Heart left ventricle (tissue), 16 donors: ENCODE results near the gene SUPT4H1. TPM values are rescaled to one million over a fixed set of nuclear protein-coding genes. Genes with fewer than 3 reads are reported as not detected.

ENCODE experiments used
- ATAC-seq, 4 donors: fragments of 200-7000 bp; cut with Tn5 transposase; one replicate each; pipeline ENCODE4 v1.9.1; 2020 to 2022; ENCODE audit warnings: moderate library complexity in 4 of 4, mild to moderate bottlenecking in 3 of 4, moderate number of reproducible peaks in 1 of 4
- DNase-seq, 5 donors: peaks; one replicate each; pipeline ENCODE4 v3.0.0-alpha.2; 2020
- H3K27ac ChIP-seq, 12 donors: fragments of 200-600 bp; sonication (generic) in 4 of 12; one replicate each; pipeline versions ENCODE4 v1.5.0 to v1.8.0; 2016 to 2022; ENCODE audit warnings: mild to moderate bottlenecking in 2 of 12
- H3K27me3 ChIP-seq, 9 donors: fragments of 200-600 bp; sonication (generic) in 2 of 9; one replicate each; pipeline versions ENCODE4 v1.5.1 to v1.8.0; 2016 to 2022; ENCODE audit warnings: mild to moderate bottlenecking in 3 of 9
- H3K36me3 ChIP-seq, 9 donors: fragments of 200-600 bp; sonication (generic) in 2 of 9; one replicate each; pipeline versions ENCODE4 v1.5.0 to v1.8.0; 2018 to 2022; ENCODE audit warnings: mild to moderate bottlenecking in 2 of 9
- H3K4me1 ChIP-seq, 12 donors: fragments of 200-600 bp; sonication (generic) in 4 of 12; one replicate each; pipeline versions ENCODE4 v1.5.0 to v1.8.0; 2016 to 2022; ENCODE audit warnings: mild to moderate bottlenecking in 3 of 12
- H3K4me3 ChIP-seq, 12 donors: fragments of 200-600 bp; sonication (generic) in 4 of 12; one replicate each; pipeline versions ENCODE4 v1.5.0 to v1.8.0; 2017 to 2022; ENCODE audit warnings: mild to moderate bottlenecking in 9 of 12, moderate library complexity in 4 of 12
- H3K9me3 ChIP-seq, 12 donors: fragments of 200-600 bp; sonication (generic) in 4 of 12; one replicate each; pipeline versions ENCODE4 v1.5.0 to v1.8.0; 2016 to 2022; ENCODE audit warnings: mild to moderate bottlenecking in 1 of 12
- POLR2A ChIP-seq, 2 donors: fragments of 450-650 bp; IDR thresholded peaks; one replicate each; pipeline ENCODE4 v1.6.1; 2017; ENCODE audit warnings: antibody characterized with exemption in 2 of 2, mild to moderate bottlenecking in 2 of 2, moderate library complexity in 2 of 2
- WGBS, 4 donors: extraction: QIAGEN DNeasy Blood & Tissue Kit in 2 of 4; methylation state at CpG; one replicate each; pipeline versions ENCODE4 v1.1.5 to v1.1.7; 2013 to 2018; 5-methylcytosine and 5-hydroxymethylcytosine counted together
- intact Hi-C, 10 donors: fragments of 100-400 bp; cut with DNase I; formaldehyde crosslinking; loops; one replicate each; pipeline versions ENCODE4 v1.11.1 to v1.14.2; 2022
- polyA plus RNA-seq, 2 donors: library from polyadenylated mRNA; stranded (reverse); fragments of 200-250 nt; gene quantifications; one replicate each; pipeline ENCODE4 v1.2.3, GENCODE V29; 2013
- total RNA-seq, 9 donors: library from RNA; depleted of rRNA in 2 of 9; stranded (reverse); fragments of >200 nt in 2 of 9; fragmentation: NEBNext Ultra II Directional in 3 of 9; extraction: Animal tissue kit (Norgen Biotek cat#: 25700) in 3 of 9; gene quantifications; one replicate each; pipeline versions ENCODE4 v1.1.0 to v1.2.4, GENCODE V29; 2016 to 2023
- TF ChIP-seq, protein P1 (sequence below), 12 donors: fragments of 200-600 bp; sonication (generic) in 4 of 12; IDR thresholded peaks; one replicate each; pipeline versions ENCODE4 v1.5.0 to v1.8.0; 2018 to 2022; ENCODE audit warnings: antibody characterized with exemption in 12 of 12, mild to moderate bottlenecking in 5 of 12
- donor health status: ischemic (EF 13 %, LVEDD 7.1; RV severe dilation, severe dysfunction).
- donor health status: healthy with polysubstance abuse.
- donor health status: DM: no; HTN: yes; CAD: no.
- donor health status: DM: no; HTN: no; CAD: no.
- donor health status: ischemic (EF 25% LVEDD 6.9; RV normal size, moderate dysfunction).
- donor health status: ischemic (EF 25% LVEDD 5.7; RV mildly dilated, moderate dysfunction).
- donor health status: healthy.
- donor health status: DM: yes; HTN: yes; CAD: no.
- donor health status: ischemic (EF 35%, LVEDD 5.7; RV mildly dilated, moderate dysfunction).
- donor health status: nonischemic (EF 11% LVEDD 7.7; RV severe dilation, severe dysfunction).
- donor health status: DM: yes; HTN: yes; CAD: no.
- donor health status: PGD.
- donor health status: ischemic (EF 29% LVEDD 5.4; RV normal size, mild dysfunction).
- donor health status: nonischemic (EF 23%, LVEDD 6.1; RV moderate dilation, normal function).

Gene SUPT4H1
- total and polyA plus RNA-seq, 11 donors = 44.1 to 92.7 (median 58.0) TPM

DNA sequence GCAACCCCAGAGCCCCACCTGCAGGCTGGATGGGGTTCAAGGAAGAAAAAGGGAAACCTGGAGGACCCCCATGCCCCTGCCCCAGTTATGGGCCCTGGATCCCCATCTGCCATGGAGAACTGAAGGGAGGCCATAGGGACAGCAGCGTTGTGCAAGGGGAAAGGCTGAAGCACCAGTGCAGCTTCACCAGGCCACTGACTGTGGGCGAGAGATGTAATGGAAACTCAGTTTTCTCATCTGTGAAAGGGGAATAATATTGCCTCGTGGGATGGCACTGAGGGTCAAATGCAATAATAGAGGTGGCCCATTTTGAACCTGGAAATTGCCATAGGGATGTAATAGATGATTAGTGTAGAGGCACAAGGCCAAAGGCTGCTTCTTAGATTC is 13.6 kb downstream of the SUPT4H1 start:
- WGBS, 4 donors = 74 to 86% (median 81%) methylated on average over 3 of the region's 3 CpGs
- TF ChIP-seq POLR2A (IDR thresholded peaks at IDR 0.05) = no peak
- TF ChIP-seq, protein P1, sequence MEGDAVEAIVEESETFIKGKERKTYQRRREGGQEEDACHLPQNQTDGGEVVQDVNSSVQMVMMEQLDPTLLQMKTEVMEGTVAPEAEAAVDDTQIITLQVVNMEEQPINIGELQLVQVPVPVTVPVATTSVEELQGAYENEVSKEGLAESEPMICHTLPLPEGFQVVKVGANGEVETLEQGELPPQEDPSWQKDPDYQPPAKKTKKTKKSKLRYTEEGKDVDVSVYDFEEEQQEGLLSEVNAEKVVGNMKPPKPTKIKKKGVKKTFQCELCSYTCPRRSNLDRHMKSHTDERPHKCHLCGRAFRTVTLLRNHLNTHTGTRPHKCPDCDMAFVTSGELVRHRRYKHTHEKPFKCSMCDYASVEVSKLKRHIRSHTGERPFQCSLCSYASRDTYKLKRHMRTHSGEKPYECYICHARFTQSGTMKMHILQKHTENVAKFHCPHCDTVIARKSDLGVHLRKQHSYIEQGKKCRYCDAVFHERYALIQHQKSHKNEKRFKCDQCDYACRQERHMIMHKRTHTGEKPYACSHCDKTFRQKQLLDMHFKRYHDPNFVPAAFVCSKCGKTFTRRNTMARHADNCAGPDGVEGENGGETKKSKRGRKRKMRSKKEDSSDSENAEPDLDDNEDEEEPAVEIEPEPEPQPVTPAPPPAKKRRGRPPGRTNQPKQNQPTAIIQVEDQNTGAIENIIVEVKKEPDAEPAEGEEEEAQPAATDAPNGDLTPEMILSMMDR (IDR thresholded peaks at IDR 0.05) = no peak
- intact Hi-C loops = no loop called here
- peak in 1 of 4 donors; percentile 4 for ATAC-seq
- peaks cover 0 to 24% (median 0%) of the 10 kb centered on the region in 9 donors for H3K27me3 ChIP-seq
- DNase-seq = no peak
- H3K27ac ChIP-seq = peak overlapping the region in 9 of 12 donors; percentile 11 to 100 (median 80)
- peaks cover 0 to 91% (median 17%) of the 10 kb centered on the region in 12 donors for H3K4me1 ChIP-seq
- H3K4me3 ChIP-seq = peak overlapping the region in 3 of 12 donors; percentile 35 to 79 (median 39)
- peaks cover 0 to 4% (median 0%) of the 10 kb centered on the region in 9 donors for H3K36me3 ChIP-seq
- no peaks in the 10 kb centered on the region for H3K9me3 ChIP-seq

DNA sequence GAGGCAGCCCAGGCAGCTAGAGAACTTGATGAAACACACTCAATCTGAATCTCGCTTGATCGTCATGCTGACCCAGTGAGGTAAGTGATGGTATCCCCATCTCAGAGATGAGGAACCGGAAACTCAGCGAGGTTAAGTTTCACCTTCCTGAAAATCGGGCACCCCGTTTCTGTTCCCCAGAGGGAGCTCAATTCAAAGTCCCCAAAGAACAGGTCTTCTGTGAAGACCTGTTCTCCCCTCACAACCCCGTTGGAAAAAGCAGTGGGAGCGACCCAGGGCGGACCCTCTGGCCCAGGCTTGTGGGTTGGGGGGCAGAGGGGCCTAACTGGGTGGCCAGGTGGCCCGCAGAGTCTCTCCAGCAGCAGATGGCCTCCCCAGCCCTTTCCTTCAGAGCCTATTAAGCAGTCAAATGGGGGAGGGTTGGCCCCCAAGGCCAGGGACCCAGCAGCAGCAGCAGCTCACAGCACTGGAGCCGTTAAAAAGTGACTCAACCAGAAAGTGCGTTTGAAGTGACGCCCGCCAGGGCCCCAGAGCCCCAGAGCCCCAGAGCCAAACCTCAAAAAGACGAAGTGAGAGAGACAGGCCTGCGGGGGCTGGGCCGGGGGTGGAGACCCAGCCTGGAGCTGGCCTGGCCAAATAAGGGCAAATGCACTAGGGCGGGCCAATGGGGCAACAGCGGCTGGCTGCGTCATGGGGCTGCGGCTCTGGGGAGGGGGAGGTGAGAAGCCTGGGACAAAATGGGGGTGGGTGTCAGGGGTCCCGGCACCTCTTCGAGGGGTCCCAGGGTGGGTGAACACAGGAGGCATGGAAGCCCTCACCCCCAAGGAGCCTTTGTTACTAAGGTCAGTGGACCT is 14.2 kb downstream of the SUPT4H1 start:
- no peaks in the 10 kb centered on the region for H3K9me3 ChIP-seq
- intact Hi-C loops = no loop called here
- peaks cover 0 to 27% (median 0%) of the 10 kb centered on the region in 9 donors for H3K27me3 ChIP-seq
- TF ChIP-seq, protein P1 (IDR thresholded peaks at IDR 0.05) = no peak
- TF ChIP-seq POLR2A (IDR thresholded peaks at IDR 0.05) = peak in 1 of 2 donors; percentile 25
- H3K36me3 ChIP-seq = no peaks in the 10 kb centered on the region
- peak overlapping the region in 11 of 12 donors; percentile 32 to 100 (median 79) for H3K27ac ChIP-seq
- H3K4me3 ChIP-seq = peak overlapping the region in 7 of 12 donors; percentile 5 to 79 (median 35)
- peak; percentile 77 to 93 (median 84) for DNase-seq
- peak; percentile 59 to 89 (median 88) for ATAC-seq
- 37 to 50% (median 39%) methylated on average over 20 to 23 of the region's 23 CpGs for WGBS, 4 donors
- peaks cover 0 to 89% (median 17%) of the 10 kb centered on the region in 12 donors for H3K4me1 ChIP-seq

DNA sequence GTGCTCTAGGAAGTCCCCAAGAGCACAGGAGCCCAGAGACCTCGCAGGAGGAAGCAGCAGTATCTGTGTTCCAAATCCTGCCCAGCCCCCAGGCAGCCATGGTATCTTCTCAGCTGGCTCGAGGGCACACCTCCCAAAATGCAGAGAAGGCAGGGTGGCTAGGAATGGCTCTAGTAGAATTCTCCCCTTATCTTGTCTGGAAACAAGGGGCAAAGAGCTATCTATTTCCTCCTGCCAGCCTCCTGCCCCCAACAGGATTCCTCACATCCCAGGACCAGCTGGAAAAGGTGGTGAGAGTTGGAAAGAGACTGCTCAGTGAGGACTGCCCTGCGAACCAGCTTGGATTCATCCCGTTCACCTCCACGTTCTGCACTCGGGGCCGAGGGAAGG is 14.8 kb downstream of the SUPT4H1 start:
- peak overlapping the region in 4 of 12 donors; percentile 35 to 79 (median 38) for H3K4me3 ChIP-seq
- no peak for TF ChIP-seq POLR2A (IDR thresholded peaks at IDR 0.05)
- TF ChIP-seq, protein P1 (IDR thresholded peaks at IDR 0.05) = no peak
- intact Hi-C loops = no loop called here
- H3K4me1 ChIP-seq = peaks cover 0 to 84% (median 17%) of the 10 kb centered on the region in 12 donors
- peaks cover 0 to 33% (median 0%) of the 10 kb centered on the region in 9 donors for H3K27me3 ChIP-seq
- ATAC-seq (no peak), DNase-seq (no peak)
- no peaks in the 10 kb centered on the region for H3K36me3 ChIP-seq
- H3K27ac ChIP-seq = peak overlapping the region in 11 of 12 donors; percentile 32 to 100 (median 79)
- 20 to 27% (median 22%) methylated on average over 7 of the region's 7 CpGs for WGBS, 4 donors
- H3K9me3 ChIP-seq = no peaks in the 10 kb centered on the region
